ENCODE measurements around the gene PCDHGA1.

GRCh38 chr5:141338538-141339306 is 8.4 kb downstream of the PCDHGA1 start, which contains the start of gene PCDHGA2:
- TF ChIP-seq EP300 (IDR thresholded peaks at IDR 0.05) (no peak), POLR2A (IDR thresholded peaks at IDR 0.05) (no peak)
